Activated T-cell treated with anti-CD3 and anti-CD28 coated beads for 1 hour (primary cell): ENCODE data around the gene NPDC1.
"Not testable (repeated sequence)": the region's sequence is repeated elsewhere in the genome, so short reads cannot be mapped to it uniquely, and the experiment has no call there.

Experiments used
- DNase-seq: peaks from one replicate; pipeline ENCODE4 v3.0.0-alpha.2; 2020; ENCODE audit warnings: low read depth

The NPDC1 gene

DNA sequence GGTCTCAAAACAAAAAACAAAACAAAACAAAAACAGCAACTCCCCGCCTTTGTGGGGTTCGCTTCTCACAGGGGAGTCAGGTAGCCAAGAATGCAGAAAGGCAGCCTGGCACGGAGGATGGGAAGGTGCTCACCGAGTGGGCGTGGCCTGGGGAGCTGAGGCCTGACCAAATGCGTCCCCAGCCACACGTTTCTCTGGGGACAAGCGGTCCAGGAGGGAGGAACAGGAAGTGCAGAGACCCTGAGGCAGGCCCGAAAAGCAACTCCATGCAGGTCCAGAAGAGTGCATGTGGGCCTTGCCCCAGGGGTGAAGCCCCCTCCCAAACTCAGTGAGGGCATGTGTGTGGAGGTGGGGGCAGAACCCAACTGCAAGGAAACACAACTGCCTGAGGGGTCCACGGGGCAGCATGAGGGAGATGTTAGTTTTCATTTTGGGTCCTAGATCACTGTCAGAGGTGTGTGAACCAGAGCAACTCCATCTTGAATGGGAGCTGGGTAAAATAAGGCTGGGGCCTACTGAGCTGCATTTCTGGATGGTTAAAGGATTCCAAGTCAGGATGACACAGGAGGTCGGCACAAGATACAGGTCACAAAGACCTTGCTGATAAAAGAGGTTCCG lies 28.8 kb upstream of the NPDC1 start:
- no peak for DNase-seq

DNA sequence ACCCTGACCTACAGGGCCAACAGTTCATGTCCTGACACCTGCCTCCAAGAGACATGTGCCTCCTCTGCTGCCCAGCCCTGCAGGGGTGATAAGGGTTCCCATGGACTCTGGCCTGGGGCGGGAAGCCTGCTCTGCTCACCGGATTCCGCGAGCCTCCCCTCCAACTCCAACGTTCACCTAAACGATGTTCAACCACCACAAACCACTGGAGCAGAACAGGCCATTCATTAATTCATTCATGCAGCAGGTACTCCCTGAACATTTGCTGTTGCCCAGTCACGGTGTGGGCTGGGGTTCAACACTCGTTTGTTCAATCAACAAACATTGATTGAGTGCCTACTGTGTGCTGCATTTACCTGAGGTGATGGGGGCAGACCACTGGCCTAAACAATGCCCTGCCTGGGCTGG lies 28.0 kb upstream of the NPDC1 start:
- DNase-seq = no peak

DNA sequence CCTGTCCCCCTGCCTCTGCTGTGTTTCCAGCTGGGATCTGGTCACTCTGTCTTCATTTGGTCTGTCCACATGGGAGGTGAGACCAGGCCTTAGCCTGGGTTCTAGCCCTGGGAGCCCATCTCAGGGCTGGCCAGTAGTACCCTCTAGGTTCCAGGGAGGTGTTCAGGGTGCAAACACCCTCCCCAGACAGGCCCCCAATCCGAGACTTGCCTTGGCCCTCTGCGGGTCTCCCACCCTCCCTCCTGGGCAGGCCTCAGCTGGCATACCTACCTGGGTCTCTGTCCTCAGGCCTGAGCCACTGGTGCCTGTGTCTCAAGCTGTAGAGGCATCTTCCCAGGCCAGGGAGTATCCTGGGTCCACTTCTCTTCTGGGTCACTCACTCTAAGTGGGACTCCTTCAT lies 25.3 kb upstream of the NPDC1 start:
- no peak for DNase-seq

DNA sequence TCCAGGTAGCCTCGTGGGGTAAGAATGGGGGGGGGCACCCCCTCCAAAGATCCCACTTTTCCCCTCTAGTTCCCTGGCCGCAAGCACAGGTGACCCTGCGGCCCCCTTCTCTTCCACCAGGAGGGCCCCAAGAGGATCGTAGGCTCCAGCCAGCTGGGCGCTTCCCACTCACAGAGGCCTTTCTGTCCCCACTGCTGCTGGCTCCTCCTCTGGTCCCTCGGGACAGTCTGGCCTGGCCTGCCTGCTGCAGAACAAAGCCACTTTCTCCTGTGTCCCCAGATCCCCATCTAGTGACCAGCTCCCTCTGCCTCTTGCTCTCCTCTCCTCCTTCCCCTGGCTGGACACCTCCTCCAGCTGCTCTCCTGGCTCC lies 24.9 kb upstream of the NPDC1 start:
- no peak for DNase-seq

DNA sequence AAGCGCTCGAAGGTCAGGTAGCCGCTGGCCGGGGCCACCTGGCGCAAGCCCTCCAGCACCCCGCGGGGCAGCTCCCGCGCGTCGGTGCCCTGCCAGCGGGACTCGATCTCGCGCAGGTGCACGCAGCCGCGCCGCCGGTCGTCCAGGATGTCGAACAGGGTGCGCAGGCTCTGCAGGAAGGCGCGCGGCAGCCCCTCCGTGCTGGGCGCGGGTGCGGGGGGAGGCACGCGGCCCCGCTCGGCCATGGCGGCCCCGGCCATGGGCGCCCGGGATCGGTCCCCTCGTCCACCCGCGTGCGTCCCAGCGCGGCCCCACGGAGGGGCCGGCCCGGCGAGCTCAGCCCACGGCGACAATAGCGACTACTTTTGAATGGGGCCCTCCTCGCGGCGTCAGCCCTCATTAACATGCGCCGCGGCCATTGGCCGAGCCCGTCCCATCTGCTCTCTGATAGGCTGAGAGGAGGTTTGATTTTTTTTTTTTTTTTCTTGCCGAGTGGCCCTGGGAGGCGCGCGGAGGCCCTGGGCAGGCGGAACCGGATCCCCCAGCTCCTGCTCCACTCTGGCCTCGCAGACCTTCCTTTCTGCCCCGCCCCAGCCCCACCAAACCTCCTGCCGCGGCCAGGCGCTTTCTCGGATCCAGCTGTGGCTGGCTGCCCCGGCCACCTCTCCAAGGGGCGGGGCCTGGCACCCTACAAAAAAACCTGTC lies 24.4 kb upstream of the NPDC1 start, which contains the start of gene SAPCD2:
TSS of gene SAPCD2 (minus strand) at position 357 of the 705 bp plus-strand sequence. CDS start at position 260, 97 bp downstream.
- DNase-seq = peak; percentile 71

DNA sequence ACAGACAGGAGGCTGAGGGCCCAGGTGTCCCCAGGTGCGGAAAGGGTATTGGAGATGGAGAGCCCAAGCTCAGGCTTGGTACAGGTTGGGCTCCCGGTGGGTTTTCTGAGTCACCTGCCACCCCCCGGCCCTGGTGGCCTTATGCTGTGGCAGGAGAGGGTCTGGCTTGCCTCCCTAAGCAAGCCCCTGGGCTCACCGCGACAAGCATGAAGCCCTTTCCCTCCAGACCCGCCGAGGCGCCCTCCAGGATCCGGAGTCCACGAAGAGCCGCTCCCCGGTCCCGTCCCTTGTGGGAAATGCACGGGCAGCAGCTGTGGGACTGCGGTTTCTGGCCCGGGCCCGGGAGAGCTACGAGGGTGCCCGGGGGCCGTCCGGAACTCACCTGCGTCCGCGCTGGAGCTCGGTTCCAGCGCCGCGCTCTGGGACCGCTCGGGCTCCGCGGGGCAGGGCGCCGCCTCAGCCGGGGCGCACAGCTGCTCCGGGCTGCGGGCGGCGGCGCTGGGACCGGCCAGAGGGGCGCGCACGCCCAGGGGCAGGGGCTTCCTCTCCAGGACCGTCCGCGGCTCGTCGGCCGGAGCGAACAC lies 23.6 kb upstream of the NPDC1 start:
- no peak for DNase-seq

DNA sequence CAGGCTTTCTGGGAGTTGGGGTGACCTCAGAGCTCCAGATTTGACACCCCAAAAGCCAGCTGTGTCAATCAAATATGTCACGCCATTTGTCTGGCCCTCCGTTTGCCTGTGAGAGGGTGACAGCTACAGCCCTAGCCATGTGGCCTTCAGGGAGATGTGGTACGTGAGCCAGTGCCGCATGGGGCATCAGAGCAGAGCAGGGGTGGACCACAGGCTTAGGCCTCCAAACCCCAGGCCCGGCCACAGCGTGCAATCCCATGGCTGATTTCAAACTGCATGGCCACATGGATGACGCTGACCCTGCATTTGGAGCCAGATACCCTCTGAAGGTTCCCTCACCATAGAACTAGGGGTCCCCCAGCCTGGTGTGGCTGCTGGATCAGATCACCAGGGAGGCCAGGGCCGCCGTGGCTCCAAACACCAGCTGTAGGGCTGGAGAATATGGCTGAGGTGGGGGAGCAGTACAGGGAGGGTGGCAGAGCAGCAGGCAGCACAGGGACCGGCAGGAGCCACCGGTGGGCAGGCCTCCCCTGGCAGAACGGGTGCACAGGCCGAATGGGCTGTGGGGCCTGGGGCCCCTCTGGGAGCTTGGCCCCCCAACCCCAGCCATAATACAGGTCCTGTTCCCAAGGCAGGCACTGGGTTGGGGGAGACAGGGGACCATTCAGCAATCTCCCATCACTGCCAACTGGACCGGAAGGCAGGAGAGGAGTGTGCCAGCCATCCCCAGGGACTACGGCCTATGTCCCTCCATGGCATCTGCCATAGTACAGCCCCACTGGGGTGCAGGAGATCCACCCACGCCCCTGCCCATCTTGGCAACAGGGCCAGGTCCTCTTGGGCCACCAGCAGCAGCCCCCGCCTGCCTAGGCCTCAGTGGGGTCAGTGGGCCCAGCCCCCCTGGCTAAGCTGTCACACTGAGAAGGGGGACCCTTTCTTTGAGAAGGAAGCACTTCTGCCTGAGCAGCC lies 22.8 kb upstream of the NPDC1 start:
- DNase-seq = no peak

DNA sequence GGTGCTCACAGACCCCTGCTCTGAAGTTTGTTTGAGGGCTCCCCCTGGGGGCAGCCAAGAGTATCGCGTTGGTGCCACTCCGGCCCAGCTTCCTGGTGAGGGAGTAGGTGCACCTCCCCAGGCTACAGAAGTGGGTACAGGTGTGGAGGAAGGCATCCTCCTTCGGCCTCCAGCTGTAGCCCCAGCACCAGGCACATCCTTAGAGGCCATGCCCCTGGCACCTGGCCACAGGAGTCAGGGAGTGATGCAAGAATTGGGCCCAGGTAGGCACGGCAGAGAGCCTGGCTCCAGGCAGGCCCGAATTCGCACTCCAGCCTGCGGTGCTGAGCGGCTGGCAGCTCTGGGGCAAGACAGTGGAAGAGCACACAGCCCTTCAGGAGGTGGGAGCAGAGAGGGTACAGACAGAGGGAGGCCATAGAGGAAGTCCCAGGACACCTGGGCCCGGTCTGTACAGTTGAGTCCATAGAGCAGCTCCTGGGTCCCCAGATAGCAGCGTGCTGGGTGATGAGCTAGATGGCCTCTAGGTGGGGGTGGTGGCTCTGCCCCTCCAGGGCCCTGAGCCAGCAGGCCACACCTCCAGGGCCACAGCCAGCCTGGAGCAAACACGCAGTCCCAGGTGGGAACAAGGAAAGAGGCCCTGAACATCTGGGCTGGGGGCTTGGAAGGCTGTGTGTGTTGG lies 22.0 kb upstream of the NPDC1 start:
- DNase-seq = peak; percentile 81

DNA sequence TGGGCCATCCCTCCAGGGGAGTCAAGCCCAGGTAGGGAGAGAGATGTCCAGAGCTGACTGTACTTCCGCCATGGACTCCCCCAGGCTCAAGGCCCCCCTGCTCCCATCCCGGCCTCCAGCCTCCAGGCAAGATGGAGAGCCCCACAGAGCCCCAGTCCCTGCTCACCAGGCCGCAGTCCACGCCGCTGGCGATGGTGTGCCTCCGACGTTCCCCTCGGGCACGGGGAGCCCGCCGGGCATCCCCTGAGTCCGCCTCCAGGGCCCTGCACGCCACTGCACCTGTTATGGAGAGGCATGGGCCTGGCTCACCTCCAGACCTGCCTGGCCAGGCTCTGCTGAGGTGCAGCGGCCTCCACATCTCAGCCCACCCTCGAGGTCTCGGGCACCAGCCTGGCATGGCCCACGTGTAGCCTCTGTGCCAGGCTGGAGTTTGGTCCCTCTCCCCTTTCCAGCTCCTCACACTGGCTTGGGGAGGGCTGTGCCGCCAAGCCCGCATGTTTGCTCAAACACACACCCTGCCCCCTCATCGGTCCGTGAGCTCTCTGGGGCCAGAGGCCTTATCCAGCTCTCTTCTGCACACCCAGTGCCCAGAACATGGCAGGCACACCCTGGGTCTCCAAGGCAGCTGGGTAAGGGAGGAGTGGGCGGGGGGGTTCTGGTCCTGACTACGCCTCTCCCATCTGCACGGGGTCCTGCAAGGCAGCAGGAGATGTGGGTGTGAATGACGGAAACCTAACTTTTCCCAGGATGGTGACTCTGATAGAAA lies 20.3 kb upstream of the NPDC1 start:
- no peak for DNase-seq

DNA sequence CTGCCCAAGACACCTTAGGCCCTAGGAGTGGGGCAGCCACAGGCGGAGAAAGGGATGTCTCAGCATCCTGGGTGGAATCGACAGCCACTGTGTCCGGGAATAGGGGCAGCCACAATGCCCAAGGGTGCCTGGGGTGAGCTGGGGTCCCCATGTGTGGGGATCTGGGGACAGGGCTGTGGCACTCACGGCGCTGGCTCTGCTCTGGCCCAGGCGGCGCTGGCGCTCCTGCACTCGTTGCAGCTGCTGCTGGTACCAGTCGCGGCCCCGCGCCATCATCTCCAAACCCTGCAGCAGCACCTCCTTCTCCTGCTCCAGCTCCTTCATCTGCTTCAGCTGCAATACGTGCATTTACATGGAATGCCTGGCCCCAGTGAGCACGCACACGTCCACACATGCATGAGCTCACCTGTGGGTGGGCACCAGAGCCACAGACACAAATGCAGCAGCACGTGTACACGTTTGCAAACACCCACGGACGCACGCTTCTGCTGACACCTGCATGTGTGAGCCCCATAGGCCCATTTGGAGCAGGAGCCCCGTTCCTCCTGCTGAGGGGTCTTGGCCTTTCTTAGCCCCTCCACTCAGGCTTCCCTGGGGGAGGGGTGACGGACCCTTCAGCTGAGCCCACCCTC lies 19.5 kb upstream of the NPDC1 start:
- no peak for DNase-seq

DNA sequence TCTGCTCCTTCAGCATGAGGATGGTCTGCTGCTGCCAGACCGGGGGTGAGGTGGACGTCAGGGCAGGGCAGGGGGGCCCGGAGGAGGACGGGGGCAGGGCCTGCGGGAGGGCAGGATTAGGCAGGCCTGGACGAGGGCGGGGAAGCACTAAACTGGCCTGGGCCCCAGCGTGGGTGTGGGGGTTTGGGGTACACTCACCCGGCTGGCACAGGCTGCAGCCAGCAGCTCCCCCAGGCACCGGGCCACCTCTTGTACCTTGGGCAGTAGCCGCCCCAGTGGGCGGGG lies 18.8 kb upstream of the NPDC1 start:
- no peak for DNase-seq

DNA sequence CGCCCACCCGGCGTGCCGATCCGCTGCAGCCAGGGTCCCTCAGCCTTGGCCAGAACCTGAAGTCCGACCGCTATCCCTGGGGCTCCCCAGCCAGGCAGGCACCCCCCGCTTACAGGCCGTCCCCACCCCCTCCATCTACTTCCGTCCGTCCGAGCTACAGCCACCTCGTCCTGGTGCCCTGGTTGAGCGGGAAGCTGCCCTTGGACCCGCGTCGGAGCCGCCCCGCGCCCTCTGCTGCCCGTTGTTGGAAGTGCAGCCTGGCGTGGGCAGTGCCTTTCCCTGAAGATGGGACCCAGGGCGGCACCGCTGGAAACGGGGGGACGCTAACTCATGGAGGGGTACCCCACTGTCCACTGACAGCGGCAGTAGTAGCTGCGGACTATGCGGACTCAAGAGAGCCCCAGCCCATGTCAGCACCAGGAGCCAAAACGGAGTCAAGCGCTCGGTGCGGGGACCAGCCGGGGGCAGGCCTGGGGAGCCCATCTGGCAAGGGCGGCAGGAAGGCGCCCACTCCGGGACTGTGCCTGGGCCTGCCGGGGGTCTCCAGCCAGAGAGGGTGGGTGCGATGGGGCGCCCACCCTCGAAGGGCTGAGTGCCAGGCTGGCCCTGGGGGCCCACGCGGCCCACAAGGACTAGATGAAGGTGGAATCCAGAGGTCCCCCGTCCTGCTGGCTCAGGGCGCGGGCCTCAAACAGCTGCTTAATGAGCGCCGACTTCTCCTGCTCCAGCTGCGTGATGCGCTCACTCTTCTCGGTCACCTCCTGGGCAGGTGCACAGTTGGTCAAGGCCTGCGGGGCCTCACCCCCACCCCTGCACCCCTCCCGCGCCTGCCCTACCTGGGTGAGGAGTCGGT lies 18.3 kb upstream of the NPDC1 start:
- DNase-seq = peak; percentile 60

DNA sequence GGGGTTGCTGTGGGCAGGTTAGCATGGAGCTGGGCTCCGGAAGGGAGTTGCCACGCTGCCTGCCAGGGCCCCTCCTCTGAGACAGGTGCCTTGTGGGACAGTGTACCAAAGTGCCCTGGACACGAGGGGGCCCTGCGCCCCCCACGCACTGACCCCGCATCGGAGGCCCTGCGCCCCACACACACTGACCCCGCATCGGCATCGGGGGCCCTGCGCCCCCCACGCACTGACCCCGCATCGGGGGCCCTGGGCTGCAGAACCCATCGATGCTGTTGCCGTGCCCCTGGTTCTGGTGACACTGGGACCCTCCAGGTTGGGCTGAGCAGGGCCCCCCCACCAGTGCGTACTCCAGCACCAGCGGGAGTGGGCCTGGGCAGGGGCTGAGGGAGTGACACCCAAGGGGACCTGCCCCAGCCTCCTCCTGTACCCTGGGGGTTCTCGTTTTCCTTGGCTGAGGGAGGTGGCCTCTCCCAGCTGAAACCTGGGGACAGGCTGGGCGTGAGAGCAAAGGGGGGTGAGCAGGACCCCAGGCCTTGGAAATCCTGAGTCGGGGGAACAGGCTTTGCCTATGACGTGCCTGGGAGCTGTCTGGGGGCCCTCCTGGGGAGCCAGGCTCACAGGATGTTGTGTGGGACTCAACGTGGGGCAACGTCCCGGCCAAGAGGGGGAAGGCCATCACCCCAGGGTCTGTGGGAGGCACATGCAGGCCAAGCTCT lies 17.5 kb upstream of the NPDC1 start:
- no peak for DNase-seq

DNA sequence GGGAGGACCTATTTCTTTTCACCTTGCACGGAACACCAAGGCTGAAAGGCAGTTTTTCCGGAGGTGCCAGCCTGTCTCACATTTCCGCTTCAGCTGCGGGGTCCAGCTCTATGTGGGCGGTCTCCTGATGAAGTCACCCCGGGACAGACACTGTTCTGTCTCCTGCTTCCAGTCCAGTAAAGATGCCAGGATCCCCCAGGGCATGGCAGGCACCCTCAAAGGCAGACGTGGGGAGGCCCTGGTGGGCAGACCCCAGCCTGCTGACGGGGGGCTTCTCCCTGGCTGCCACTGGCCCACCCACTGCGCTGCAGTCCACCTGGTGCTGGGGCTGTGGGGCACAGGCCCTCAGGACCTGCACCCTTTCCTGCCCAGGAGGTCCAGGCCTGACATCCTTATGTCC lies 16.8 kb upstream of the NPDC1 start:
- not testable (repeated sequence) for DNase-seq

DNA sequence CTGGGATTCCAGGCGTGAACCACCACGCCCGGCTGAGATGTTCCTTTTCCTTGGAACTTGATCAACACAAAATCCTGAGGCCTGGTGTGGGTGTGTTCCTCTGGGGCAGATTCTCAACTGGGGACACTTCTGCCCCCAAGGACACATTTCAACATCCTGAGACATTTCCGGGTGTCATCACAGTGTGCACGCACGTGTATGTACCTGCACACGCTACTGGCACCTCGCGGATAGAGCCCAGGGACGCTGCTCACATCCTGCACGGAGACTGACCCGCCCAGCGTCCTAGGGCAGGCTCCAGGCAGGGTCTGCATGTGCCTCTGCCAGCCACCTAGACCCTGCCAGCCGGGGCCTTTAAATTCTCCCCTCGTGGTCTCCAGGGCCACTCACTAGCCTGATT lies 16.4 kb upstream of the NPDC1 start:
- no peak for DNase-seq

DNA sequence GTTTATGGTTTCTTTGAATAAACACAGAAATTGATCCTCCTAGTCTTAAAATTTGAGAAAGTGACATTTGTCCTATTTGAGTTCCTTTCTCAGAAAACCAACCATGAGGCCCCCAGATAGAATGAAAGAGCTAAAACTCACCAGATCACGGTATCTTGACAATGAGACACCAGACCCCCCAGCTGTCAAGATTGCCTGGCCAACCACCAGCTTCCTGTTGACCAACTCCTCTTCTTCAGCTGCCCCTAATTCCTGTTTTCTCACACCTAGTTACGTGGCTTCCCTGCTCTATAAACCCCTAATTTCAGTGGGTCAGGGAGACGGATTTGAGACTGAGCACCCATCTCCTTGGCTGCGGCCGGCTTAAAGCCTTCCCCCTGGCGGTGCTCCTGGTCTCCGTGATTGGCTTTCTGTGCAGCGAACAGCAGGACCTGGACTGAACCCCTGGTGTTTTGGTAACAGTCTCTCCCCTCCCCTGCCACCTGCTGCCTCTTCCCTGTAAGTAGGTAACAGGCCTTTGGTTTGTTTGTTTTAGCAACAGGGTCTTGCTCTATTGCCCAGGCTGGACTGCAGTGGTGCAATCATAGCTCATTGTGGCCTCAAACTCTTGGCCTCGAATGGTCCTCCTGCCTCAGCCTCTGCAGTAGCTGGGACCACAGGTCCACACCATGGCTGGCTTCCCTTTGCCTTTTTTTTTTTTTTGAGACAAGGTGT lies 12.7 kb upstream of the NPDC1 start:
- no peak for DNase-seq

DNA sequence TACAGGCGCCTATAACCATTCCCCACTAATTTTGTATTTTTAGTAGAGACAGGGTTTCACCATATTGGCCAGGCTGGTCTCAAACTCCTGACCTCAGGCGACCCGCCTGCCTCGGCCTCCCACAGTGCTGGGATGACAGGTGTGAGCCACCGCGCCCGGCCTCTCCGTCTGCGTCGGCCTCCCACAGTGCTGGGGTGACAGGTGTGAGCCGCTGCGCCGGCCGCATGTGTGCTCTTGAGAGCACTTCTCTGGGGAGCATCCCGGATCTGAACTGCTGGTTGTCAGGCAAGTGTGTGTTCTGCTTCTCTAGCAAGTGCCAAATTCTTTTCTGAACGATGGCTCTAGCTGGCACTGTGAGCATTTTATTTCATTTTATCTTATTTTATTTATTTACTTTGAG lies 11.6 kb upstream of the NPDC1 start:
- DNase-seq = no peak

DNA sequence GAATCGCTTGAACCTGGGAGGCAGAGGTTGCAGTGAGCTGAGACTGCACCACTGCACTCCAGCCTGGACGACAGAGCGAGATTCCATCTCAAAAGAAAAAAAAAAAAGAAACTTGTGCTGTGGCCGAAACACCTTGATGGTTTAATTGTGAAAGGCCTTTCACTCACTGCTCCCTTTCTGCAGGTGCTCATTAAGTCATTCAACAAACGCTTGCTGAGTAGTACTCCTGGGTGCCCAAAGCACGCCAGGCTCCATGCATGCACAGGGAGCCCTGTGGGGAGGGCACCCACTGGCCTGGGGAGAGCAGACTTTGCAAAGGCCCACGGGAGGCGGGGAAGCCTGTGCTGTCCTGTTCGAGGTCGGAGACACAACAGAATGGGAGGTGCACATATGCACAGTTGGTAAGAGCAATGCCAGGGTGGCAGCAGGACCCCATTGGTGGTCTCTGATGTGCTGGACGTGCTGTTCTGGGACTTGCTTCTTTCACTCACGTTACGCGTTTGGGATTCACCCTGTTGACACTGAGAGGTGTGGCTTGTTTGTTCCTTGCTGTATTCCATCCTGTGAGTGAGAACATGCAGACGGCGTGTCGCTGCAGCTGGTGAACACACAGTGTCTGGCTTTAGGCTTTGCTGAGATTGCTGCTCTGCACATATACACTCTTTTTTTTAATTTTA lies 10.9 kb upstream of the NPDC1 start:
- DNase-seq = no peak
